HG03280 (cell line): ENCODE data around the gene CD82.
"Not testable (repeated sequence)": the region's sequence is repeated elsewhere in the genome, so short reads cannot be mapped to it uniquely, and the experiment has no call there.

Experiments used
- ATAC-seq: cut with Tn5 transposase; IDR thresholded peaks from one replicate; pipeline ENCODE4 v1.9.1; 2021; ENCODE audit warnings: mild to moderate bottlenecking, moderate library complexity; ENCODE audit not compliant: unreplicated experiment

Gene CD82

DNA sequence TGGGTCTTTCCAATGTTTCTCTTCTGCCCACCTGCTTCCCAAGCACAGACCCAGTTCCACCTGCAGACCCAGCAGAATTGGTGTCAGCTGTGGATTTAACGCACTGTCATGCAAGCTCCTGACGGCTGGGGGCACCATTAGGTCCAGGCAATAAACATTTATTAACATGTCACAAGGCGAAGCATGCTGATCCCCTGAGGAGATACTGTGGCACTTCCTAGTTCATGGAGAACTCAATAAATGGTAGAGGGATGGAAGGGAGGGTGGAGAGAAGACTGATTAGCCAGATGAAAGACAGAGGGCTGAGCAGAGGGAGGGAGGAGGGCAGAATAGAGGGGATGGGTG lies 93.0 kb downstream of the CD82 start:
- ATAC-seq = no peak

DNA sequence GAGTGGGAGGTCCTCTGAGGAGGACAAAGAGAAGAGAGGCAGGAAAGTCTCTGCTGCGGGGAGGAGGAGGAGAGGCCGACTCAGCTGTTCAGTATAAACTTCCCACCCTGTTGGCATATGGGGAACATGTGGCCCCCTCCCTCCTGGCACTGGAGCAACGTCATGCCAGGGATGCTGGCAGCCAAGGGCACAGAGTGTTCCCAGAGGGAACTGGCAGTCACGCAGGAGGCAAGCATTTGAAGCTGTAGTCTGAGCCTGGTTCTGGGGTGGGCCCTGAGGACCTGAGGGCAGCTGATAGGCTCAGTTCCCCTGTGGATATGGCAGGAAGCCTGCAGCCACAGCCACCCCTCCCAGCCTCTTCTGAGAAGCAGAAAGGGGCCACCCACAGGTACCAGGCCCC lies 94.2 kb downstream of the CD82 start:
- ATAC-seq = no peak

DNA sequence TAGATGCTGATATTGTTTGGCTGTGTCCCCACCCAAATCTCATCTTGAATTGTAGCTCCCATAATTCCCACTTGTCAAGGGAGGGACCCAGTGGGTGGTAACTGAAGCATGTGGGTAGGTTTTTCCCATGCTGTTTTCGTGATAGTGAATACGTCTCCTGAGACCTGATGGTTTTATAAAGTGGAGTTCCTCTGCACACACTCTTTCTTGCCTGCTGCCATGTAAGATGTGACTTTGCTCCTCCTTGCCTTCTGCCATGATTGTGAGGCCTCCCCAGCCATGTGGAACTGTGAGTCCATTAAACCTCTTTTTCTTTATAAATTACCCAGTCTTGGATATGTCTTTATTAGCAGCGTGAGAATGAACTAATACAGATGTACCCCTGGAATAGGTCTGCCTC lies 95.1 kb downstream of the CD82 start:
- ATAC-seq = not testable (repeated sequence)

DNA sequence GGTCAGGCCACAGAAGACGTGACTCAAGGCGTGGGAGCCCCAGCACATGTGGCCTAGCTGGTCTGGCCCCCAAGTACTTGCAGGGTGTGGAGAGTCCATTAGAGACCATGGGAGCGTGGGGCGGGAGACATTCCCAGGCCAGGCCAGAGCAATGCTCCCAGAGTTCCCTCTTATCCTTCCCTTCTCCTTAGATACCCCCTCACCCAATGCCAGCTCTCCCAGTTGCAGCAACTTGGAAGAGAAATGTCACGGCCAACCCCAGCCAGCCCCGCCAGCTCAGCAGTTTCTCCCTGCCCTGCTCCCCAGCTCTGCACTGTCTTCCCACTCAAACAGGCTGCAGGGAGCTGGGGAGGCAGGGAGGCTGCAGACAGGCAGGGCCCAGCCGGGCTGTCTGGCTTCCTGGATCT lies 95.9 kb downstream of the CD82 start:
- ATAC-seq = no peak
